ENCODE measurements around the gene EEA1.

The EEA1 gene

DNA sequence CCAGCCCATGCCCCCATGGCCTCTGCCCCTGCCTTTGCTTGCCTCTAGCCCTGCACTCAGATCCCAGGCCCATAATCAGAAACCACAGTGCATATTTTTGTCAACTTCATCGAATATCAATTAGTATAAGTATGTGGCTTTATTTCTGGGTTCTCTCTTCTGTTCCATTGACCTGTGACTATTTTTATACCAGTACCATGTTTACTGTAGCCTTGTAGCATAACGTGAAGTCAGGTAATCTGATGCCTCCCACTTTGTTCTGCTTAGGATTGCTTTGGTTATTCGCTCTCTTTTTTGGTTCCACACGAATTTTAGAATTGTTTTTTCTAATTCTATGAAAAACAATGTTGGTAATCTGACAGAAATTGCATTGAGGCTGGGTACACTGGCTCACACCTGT is 14.9 kb downstream of the EEA1 start:
- TF ChIP-seq TAF1 (IDR thresholded peaks at IDR 0.05; ENCODE audit: borderline replicate concordance, insufficient read depth, low read length) (no peak), POLR2AphosphoS5 (IDR thresholded peaks at IDR 0.05; ENCODE audit: low read depth, low read length) (no peak), FOXP2 (optimal IDR thresholded peaks at IDR 0.05; ENCODE audit: borderline replicate concordance, extremely low read depth, extremely low read length, insufficient read depth) (no peak), SIN3A (IDR thresholded peaks at IDR 0.05; ENCODE audit: borderline replicate concordance, insufficient read depth, low read length) (no peak)
- TF ChIP-seq, protein P1, sequence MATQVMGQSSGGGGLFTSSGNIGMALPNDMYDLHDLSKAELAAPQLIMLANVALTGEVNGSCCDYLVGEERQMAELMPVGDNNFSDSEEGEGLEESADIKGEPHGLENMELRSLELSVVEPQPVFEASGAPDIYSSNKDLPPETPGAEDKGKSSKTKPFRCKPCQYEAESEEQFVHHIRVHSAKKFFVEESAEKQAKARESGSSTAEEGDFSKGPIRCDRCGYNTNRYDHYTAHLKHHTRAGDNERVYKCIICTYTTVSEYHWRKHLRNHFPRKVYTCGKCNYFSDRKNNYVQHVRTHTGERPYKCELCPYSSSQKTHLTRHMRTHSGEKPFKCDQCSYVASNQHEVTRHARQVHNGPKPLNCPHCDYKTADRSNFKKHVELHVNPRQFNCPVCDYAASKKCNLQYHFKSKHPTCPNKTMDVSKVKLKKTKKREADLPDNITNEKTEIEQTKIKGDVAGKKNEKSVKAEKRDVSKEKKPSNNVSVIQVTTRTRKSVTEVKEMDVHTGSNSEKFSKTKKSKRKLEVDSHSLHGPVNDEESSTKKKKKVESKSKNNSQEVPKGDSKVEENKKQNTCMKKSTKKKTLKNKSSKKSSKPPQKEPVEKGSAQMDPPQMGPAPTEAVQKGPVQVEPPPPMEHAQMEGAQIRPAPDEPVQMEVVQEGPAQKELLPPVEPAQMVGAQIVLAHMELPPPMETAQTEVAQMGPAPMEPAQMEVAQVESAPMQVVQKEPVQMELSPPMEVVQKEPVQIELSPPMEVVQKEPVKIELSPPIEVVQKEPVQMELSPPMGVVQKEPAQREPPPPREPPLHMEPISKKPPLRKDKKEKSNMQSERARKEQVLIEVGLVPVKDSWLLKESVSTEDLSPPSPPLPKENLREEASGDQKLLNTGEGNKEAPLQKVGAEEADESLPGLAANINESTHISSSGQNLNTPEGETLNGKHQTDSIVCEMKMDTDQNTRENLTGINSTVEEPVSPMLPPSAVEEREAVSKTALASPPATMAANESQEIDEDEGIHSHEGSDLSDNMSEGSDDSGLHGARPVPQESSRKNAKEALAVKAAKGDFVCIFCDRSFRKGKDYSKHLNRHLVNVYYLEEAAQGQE (IDR thresholded peaks at IDR 0.05; ENCODE audit: insufficient read depth in 1 of 2, low read depth in 2 of 2, low read length in 2 of 2), result no peak

DNA sequence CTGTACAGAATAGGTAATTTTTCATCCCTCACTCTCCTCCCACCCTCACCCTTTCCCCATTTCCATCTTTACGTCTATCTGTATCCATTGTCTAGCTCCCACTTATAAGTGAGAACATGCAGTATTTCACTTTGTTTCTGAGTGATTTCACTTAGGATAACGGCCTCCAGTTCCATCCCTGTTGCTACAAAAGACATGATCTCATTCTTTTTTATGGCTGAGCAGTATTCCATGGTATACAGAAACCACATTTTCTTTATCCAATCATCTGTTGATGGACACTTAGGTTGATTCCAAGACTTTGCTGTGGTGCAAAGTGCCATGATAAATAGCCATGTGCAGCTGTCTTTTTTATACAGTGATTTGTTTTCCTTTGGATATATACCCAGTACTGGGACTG is 16.4 kb downstream of the EEA1 start:
- TF ChIP-seq SIN3A (IDR thresholded peaks at IDR 0.05; ENCODE audit: borderline replicate concordance, insufficient read depth, low read length), result no peak
- TF ChIP-seq TAF1 (IDR thresholded peaks at IDR 0.05; ENCODE audit: borderline replicate concordance, insufficient read depth, low read length), result no peak
- TF ChIP-seq, protein P1 (IDR thresholded peaks at IDR 0.05; ENCODE audit: insufficient read depth in 1 of 2, low read depth in 2 of 2, low read length in 2 of 2), result no peak
- TF ChIP-seq FOXP2 (optimal IDR thresholded peaks at IDR 0.05; ENCODE audit: borderline replicate concordance, extremely low read depth, extremely low read length, insufficient read depth), result no peak
- TF ChIP-seq POLR2AphosphoS5 (IDR thresholded peaks at IDR 0.05; ENCODE audit: low read depth, low read length), result no peak

DNA sequence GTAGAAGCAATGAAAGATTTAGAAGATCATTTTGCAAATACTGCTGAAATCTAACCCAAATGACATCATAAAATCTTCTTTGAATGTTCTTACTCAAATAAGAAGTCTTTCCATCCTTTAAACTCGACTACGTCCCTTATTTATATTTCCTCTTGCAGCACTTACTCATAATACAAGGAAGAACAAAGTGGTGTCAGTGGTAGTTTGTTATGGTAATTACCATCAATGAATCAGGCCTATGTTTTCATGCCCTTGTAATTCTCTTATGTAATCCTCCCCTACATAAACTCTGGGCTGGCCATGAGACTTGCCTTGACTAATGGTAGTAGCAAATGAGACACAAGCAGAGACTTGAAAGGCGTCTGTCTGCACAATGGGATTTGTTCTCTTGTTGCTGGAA is 17.0 kb downstream of the EEA1 start:
- TF ChIP-seq, protein P1 (IDR thresholded peaks at IDR 0.05; ENCODE audit: insufficient read depth in 1 of 2, low read depth in 2 of 2, low read length in 2 of 2), result no peak
- TF ChIP-seq SIN3A (IDR thresholded peaks at IDR 0.05; ENCODE audit: borderline replicate concordance, insufficient read depth, low read length) (no peak), FOXP2 (optimal IDR thresholded peaks at IDR 0.05; ENCODE audit: borderline replicate concordance, extremely low read depth, extremely low read length, insufficient read depth) (no peak), POLR2AphosphoS5 (IDR thresholded peaks at IDR 0.05; ENCODE audit: low read depth, low read length) (no peak), TAF1 (IDR thresholded peaks at IDR 0.05; ENCODE audit: borderline replicate concordance, insufficient read depth, low read length) (no peak)

DNA sequence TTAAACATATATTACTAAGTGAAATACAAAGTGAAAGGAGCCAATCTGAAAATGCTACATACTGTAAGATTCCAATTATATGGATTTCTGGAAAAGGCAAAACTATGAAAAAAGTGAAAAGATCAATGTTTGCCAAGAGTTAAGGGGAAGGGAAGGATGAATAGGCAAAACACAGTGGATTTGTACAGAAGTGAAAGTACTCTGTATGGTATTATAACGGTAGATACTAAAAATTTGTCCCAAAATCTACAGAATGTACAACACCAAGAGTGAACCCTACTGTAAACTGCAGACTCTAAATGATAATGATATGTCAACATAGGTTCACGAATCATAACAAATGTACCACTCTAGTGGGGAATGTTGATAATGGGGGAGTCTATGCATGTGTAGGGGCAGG is 17.8 kb downstream of the EEA1 start:
- TF ChIP-seq TAF1 (IDR thresholded peaks at IDR 0.05; ENCODE audit: borderline replicate concordance, insufficient read depth, low read length) (no peak), POLR2AphosphoS5 (IDR thresholded peaks at IDR 0.05; ENCODE audit: low read depth, low read length) (no peak), FOXP2 (optimal IDR thresholded peaks at IDR 0.05; ENCODE audit: borderline replicate concordance, extremely low read depth, extremely low read length, insufficient read depth) (no peak)
- TF ChIP-seq, protein P1 (IDR thresholded peaks at IDR 0.05; ENCODE audit: insufficient read depth in 1 of 2, low read depth in 2 of 2, low read length in 2 of 2), result no peak

DNA sequence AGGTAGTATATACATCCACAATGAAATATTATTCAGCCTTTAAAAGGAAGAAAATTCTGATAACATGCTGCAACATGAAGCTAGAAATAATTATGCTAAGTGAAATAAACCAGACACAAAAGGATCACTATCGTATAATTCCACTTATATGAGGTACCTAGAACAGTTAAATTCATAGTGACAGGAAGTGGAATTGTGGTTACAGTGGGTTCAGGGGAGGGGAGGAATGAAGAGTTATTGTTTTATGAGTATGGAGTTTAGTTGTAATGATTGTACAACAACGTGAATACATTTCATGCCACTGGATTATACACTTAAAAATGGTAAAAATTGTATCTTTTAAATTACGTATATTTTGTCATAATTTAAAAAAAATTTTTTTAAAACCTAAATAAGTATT is 21.0 kb downstream of the EEA1 start:
- TF ChIP-seq SIN3A (IDR thresholded peaks at IDR 0.05; ENCODE audit: borderline replicate concordance, insufficient read depth, low read length), result no peak
- TF ChIP-seq, protein P1 (IDR thresholded peaks at IDR 0.05; ENCODE audit: insufficient read depth in 1 of 2, low read depth in 2 of 2, low read length in 2 of 2), result no peak
- no peak for TF ChIP-seq FOXP2 (optimal IDR thresholded peaks at IDR 0.05; ENCODE audit: borderline replicate concordance, extremely low read depth, extremely low read length, insufficient read depth)
- TF ChIP-seq TAF1 (IDR thresholded peaks at IDR 0.05; ENCODE audit: borderline replicate concordance, insufficient read depth, low read length), result no peak
- no peak for TF ChIP-seq POLR2AphosphoS5 (IDR thresholded peaks at IDR 0.05; ENCODE audit: low read depth, low read length)
